Activated CD4-positive, CD25-positive, alpha-beta regulatory T cell treated with anti-CD3 and anti-CD28 coated beads, Interleukin-2, amount 50 U/mL, for 24 hours (primary cell): Measurements from ENCODE around the gene FTCD.
"Not testable (repeated sequence)": the region's sequence is repeated elsewhere in the genome, so short reads cannot be mapped to it uniquely, and the experiment has no call there.

Experiments
- ATAC-seq, 2 donors: fragments of 150-1000 bp; cut with Tn5 transposase; one replicate each; pipeline ENCODE4 v1.10.0; 2021; ENCODE audit warnings: mild to moderate bottlenecking in 1 of 2, moderate library complexity in 1 of 2

FTCD gene

DNA sequence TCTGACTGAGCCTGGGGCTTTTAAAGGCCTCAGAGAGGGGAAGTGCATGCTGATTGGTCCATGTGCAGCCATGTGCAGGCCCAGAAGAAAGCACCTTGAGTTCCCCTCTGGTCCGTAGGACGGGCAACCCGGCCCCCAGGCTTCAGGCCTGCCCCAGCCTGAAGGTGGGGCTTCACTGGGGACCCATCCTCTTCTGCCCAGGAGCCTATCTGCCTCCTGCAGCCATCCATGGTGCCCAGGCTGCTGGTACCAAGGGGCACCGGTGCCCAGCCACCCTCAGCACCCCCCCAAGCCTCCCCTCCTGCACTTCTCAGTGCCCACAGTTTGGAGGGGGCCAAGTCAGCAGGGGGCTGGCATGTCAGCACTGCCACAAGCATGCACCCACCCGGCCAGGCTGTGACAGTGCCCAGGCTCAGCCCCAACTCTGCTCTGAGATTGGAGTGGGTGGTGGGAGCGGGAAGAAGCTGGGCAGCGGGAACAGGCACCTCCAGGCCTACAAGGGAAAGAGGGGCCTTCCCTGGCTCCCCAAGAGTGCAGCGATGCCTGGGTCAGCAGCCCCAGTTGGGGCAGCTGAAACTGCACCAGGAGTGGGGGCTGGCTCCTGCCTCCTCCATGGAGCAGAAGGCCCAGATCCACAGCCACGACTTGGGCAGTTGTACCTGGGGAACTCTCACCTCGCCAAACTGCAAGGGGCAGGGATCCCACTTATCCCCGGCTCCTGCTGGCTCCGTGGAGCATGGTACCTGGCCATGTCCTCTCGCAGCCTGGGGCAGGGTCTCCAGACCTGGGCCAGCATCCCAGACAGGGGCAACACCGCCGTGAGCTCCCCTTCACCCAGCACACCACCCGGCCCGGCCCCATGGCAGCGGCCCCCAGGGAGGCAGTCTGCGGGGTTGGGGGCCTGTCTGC lies 45.8 kb downstream of the FTCD start:
- no peak for ATAC-seq

DNA sequence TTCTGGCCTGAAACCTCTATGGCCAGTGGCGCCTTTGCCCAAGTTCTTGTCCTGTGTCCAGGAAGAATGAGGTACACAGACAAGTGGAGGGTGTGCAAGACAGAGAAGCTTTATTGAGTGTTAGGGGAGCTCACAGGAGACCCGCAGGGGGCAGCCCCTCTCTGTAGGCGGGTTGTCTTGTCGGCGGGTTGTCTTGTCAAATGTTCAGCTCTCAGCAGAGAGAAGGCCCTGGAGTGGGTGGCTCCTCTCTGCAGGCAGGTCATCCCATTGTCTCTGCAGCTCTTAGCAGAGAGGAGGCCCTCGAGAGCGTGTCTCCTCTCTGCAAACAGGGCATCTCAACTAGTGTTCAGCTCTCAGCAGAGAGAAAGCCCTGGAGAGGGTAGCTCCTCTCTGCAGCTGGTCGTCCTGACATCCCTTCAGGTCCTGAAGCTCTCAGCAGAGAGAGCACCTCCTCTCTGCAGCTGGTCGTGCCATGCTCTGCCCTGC lies 46.5 kb downstream of the FTCD start:
- ATAC-seq = no peak

DNA sequence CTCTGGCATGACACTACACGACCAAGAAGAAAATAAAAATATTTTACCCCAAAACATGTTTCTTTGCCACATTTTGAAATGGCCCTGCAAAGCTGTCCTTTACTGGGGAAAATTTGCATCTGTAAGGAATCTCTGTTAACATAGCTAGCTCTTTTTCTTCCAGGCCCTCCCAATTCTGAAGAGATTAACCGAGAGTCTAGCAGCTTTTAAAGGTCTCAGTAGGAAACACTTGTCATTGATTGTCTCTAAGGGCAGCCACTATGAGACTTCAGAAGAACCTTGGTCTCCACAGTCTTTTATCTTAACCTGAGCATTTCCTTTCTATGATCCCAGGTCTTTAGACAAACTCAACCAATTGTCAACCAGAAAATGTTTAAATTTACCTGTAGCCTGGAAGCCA lies 48.0 kb downstream of the FTCD start:
- ATAC-seq = not testable (repeated sequence)

DNA sequence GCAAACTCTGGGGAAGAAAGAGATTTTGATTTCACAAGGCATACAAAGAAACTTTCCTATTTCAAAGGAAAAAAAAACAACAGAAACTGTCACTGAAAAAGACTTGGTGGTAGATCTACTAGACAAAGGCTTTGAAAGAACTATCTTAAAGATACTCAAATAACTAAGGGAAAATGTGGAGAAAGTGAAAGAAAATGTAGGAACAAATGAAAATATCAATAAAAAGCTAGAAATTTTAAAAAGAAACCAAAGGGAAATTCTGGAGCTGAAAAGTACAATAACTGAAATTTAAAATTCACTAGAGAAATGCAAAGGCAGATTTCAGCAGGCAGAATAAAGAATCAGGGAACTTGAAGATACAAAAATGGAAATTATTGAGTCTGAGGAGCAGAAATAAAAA lies 51.3 kb downstream of the FTCD start:
- no peak for ATAC-seq

DNA sequence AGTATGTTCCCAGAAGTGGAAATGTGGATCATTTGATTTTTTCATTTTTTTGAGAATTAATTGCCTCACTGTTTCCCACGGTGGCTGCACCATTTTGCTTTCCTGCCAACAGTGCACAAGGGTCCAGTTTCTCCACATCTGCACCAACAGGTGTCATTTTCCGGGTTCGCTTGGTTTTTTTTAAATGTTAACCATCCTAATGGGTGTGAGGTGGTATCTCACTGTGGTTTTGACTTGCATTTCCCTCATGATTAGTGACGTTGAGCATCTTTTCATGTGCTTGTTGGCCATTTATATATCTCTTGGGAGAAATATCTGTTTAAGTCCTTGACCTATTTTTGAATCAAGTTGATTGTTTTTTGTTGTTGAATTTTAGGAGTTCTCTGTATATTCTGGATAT lies 54.5 kb downstream of the FTCD start:
- no peak for ATAC-seq

DNA sequence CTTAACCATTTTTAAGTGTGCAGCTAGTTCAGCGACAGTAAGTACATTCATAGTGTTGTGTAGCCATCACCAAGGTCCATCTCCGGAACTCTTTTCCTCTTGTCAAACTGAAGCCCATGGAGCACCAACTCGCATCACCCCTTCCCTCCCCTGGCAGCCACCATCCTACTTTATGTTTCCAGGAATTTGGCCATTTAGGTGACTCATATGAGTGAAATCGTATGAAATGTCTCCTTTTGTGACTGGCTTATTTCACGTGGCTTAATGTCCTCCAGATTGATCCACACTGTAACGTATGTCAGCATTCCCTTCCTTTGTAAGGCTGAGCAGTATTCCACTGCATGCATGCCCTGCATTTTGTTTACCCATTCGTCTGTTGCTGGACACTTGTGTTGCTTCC lies 55.0 kb downstream of the FTCD start:
- no peak for ATAC-seq

DNA sequence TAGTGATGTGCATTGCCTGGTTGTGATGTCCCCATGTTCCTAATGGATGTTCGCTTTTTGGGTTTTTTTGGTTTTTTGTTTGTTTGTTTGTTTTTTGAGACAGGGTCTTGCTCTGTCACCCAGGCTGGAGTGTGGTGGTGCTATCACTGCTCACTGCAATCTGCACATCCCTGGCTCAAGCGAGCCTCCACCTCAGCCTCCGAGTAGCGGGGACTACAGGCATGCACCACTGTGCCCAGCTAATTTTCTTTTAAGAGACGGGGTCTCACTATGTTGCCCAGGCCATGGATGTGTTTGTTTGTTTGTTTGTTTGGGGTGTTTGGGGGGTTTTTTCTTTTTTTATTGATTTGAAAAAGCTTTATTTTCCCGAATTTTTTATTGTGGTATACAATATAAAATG lies 55.4 kb downstream of the FTCD start:
- ATAC-seq = no peak

DNA sequence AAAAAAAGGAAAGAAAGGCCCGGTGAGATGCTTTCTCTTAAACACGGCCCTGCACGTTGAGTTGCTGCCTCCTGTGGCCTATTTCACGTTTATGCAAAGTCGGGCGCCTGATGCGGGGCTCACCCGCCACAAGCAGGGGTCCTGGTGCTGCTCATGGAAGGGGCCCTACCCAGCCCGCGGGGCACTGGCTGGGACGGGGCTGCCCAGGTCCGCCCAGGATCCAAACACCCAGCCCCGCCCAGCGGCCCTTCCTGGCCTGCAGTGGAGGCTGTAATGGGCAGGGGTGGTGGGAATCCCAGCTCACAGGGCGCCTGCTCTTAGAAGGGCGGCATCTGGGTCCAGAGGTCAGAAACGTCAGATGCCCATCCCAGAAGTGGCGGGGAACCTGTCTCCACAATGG lies 55.9 kb downstream of the FTCD start:
- ATAC-seq = no peak

DNA sequence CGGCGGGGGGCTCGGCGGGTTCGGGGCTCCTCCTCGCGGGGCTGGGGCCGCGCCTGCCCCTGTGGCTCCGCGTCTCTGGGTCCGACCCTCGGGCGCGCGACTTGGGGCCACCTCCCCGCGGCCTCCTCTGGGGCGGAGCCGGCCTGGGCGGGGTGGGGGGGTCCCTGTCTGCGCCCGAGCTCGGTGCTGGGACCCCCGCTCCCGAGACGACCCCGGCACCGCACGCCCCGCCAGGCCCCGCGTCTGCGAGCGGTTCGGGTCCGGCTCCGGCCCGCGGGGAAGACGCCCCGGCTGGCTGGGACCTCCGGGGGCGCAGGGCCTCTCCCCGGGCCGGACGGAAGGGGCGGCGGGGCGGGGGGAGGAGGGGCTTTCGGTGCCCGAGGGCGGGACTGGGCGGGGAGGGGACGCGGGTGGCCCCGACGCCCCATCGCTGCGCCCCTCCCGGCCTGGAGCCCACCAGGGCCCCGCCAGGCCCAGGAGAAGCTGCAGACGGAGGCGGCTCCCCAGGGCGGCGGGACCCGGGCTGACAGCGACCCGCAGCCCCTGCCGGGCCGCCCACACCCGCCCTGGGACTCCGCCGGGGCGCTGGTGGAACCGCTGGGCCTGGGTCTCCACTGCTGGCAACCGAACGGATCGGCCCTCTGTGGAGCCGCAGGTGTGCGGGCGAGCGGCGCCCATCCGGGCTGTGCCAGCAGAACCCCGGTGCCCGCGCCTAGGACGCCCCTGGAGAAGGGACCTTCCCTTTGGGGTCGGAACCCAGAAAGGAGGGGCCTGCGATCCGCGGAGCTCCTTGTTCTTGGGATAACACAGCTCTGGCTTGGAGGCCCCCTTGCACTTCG lies 56.9 kb downstream of the FTCD start:
- ATAC-seq = peak in 1 of 2 donors; percentile 11

DNA sequence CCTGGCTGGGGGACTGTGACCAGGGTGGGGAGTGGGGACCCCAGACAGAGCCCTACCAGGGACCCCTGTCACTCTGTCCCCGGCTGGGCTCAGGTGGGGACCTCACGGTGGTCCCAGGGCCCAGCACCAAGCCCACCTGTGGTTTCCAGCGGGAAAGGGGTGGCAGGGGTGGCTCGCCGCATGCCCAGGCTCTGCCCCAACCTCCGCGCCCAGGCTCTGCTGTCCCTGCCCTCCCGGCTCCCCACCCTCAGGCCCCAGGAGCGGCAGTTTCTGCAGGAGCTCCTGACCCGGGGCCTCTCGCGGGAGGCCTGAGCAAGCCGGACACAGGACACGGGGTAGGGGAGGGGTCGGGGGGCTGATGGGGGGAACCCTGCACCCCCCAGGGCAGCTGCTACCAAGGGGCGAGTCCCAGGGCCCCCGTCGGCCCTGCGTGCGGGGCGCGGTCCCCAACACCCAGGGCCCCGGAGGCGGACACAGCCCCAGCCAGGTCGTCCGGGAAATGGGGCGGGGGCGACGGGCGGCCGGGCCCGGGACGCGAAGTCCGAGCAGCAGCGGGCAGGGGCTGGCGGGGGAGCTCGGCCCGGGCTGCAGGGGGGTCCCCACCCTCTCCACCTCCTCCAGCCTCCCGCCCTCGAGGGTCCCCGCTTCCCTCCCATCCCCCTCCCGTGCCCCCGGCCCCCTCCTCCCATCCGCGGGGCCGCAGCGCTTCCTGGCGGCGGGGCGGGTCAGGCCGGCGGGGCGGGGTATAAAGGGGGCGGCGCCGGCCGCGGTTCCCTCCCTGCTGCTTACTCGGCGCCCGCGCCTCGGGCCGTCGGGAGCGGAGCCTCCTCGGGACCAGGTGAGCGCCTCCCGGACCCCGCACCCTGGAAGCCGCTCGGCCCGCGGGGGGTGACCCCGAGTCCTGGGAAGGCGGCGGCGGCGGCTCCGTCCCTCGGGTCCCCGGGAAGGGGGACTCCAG lies 57.8 kb downstream of the FTCD start, which contains the start of gene COL6A2:
Gene COL6A2, plus strand, starts transcription at position 777 of the 958 bp plus-strand sequence.
- peak; percentile 81 to 84 for ATAC-seq

DNA sequence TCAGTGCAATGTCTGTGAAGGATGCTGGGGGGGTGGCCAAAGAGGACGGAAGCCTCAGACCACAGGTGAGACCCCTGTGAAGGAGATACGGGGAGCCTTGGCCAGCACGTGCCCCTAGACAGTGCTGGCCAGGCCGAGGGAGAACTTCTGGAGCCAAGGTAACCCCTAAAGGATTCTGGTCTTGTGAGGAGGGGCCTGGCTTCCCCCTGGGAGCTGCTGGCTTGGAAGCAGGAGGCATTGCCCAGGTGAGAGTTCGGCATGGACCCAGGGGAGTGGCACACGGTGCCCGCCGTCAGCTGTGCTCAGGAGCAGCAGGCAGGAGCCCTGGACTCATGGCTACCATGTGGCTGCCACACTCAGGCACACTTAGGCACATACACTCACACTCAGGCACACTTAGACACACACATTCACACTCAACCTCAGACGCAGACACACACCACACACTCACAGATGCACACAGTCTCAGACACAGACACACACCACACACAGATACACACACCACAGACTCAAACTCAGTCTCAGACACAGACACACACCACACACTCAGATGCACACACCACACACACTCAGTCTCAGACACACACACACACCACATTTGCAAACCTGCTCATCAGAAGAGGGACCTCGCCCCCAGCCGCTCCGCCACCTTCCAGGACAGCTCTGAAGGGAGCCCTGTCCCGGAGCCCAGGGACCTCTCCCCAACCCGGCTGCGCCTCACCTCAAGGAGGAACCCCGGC lies 58.6 kb downstream of the FTCD start:
- ATAC-seq = no peak

DNA sequence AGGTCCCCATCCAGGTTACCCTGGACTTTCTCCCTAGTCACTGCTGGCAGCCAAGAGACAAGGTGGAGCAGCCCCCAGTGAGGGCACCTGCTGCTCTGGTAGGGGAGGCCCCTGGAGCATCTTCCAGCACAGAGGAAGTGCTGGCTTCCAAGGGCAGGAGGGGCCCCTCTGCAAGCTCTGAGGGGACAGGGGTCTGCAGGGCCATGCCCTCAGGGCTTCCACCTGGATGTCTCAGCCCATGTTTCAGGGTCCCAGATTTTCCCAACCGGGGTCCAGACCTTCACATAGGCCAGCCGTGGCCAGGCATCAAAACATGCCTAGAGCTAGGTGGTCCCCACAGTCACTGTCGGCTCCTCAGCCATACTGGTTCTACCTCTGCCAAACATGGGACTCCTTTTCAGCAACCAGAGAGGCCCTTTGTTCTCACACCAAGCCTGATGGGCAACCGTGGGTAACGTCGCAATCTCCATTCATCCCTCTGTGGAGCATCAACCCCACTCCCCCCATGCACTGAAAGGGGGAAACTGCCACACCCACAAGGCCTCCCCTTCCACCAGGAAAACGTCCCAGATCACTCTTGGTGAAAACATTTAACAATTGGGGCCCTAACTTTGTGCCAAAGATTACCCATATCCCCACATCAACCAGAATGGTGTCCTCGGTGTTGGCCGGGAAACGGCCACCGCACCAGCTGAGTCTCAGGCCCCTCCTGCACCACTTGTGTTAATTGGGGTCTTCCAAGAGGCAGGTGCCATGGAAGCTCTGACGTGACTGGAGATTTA lies 59.4 kb downstream of the FTCD start:
- no peak for ATAC-seq

DNA sequence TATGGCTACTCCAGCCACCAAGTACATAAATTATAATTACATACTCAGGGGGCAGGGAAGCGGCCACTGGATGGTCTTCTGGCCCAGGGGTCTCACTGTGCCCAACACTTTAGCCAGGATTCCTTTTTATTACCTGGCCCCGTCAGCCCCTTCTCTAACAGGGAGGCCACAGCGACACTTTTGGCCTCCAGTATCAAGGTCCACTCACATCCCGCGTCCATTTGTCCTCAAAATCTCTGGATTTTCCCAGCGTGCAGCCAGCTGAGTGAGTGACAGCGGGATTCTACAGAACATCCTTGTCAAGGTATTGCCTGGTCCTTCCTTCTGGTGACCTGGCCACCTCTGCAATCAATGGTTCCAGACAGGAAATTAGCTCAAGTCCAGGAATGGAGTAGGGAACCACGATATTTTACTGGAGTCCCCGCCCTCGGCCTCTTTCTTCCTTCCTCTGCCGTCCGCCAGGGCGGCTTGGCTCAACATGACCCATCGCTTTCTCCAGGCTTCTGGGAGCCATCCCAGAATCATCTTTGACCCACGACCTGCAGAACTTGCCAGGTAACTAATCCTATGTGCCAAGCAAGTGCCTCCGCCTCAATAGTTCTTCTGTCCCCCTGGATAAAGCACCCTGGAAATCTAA lies 60.2 kb downstream of the FTCD start:
- no peak for ATAC-seq

DNA sequence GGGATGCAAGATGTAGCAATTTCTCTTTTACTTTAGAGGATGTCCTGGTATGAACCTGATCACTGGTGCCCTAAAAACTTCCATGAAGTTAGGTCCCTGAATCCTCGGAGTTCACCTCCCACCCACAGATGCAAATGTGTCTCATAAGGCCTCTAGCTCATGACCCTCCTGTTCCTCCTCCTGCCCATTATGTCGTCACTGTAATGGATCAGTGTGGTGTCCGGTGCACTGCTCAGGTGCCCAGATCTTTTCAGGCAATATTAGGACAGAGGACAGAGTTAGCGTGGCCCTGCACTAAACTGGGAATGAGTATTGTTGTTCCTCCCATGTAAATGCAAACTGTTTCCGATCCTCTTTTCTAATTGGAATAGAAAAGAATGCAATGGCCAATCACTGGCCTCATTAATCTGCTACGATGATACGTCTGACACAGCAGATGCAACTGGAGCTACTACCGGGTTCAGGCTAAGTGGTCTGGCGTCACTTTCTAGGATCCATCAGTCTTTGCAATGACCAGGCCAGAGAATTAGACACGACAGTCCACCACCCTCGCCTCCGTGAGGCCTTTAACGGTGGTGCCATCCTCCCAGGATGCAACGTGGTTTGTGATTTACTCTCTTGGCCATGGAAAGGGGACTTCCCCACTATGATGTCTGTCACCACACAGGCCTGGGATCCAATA lies 60.8 kb downstream of the FTCD start:
- no peak for ATAC-seq

DNA sequence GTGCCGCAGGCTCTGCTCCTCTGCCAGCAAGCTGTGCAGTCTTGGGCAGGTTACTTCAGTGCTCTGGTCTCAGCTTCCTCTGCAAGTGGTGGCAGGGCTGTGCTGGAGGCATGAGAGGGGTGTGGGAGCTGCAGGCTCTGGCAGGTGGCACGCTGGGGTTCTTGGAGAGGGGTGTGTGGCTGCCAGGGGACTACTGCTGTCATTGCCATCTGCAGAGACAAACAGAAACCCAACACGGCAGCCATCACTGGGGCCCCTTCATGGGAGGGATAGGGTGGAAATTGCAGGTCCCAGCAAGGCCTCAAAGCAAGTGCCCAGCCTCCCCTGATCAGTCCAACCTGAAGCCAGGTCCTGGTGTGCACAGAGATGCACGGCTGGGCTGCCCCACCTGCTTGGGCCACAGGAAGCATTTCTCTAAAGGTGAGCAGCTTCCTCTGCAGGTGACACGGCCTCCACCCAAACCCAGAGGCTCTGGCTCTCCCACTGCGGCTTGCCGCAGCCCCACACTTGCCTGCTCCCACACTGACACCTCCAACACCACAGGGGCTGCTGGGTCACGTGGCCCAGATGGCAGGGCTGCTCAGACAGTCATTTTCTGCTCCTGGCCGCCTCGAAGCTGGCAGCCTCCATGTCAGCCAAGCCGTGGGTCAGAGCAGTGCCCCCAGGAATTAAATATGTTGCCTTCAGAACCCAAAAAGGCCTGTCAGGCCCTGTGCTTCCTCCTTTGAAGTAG lies 61.5 kb downstream of the FTCD start:
- ATAC-seq = no peak

DNA sequence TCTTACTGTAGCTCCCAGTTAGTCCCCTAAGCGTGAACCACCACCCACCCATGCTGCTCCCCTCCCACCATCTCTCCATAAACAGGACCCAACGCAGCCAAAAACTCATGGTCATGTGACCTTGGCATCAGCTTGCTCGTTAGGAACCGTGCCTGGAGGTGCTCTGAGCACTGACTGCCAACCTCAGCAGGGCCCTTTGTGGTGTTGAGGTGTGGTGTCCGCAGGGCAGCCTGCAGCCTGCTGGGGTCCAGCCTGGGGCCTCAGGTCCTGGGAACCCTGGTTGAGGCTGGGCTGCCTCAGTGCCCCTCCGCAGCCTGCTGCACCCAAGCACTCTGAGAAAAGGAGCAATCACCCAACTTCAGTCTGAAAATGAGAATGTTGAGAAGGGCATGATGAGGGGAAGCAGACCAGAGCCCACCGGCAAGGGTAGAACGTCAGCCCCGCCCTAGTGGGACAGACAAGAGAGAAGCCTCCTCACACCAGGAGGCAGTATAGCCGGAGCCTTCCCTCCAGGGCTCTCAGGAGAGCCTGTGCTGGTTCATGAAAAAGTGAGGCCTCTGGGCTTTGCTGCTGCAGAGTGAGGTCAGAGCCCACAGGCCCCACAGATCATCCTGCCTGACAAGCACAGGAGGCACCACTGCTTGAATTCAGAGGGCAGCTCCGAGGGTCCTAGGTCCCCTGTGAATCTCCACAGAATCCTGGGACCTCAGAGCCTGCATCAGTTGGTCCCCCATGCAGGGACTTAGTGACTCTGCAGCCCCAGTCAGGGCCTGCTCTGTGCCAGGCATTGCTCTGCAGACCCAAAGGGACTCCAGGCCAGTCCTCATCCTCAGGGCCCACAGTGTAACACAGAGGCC lies 62.3 kb downstream of the FTCD start:
- ATAC-seq = no peak

DNA sequence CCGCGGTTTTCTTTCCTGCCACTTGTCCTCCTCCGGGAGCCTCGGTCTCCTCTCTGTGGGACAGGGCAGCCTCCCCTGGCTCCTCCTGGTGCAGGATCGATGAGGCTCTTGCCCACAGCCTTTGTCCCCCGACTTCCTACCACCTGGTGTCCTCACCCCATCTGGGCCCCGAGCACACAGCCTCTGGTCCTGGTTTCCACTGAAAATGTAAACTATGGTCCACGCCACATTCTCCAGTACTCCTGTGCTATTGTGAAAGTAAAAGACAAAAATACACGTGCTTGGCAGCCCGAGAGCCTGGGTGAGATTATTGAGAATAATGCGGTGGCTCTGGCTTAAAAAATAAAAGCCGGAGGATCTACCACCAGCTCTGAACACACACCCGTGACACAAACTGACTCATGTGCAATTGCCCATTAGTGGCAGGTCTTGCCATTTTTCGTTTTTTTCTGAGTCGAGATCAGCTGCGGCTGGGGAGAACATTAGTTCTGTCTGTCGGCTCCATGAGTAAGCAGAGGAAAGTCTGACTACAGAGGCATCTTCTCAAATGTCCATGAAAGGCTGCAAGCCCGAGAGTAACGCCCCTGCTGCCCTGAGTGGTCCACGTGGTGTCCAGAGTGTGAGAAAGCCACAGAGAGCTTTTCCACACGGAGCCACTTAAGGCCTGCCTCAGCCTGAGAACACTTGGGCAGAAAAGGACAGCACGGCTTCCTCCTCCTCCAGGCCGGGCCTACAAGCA lies 63.2 kb downstream of the FTCD start:
- no peak for ATAC-seq
